HL-60 (cell line): ENCODE results near the gene RAET1L.

Source experiments
- DNase-seq, 2 experiments: peaks; one replicate each; pipeline ENCODE4 v3.0.0-alpha.2; 2010 to 2020; ENCODE audit warnings: low read depth in 1 of 2, low spot score in 1 of 2
- H3K27ac ChIP-seq: fragments of 250-450 bp; sonication (Bioruptor Pico); replicated peaks from 2 replicates; pipeline ENCODE4 v1.5.1; 2020; ENCODE audit warnings: mild to moderate bottlenecking, moderate library complexity
- H3K27me3 ChIP-seq: fragments of 250-450 bp; sonication (Bioruptor Pico); 2 replicates; pipeline ENCODE4 v1.5.1; 2021; ENCODE audit warnings: mild to moderate bottlenecking, moderate library complexity; ENCODE audit not compliant: insufficient read depth, poor library complexity, severe bottlenecking
- H3K4me3 ChIP-seq: replicated peaks from 2 replicates; pipeline ENCODE4 v1.5.1; 2011; ENCODE audit warnings: mild to moderate bottlenecking, control low read depth, low read length; ENCODE audit not compliant: insufficient read depth
- GABPA ChIP-seq: IDR thresholded peaks from 2 replicates; pipeline ENCODE4 v1.6.1; 2012; ENCODE audit warnings: low read depth
- POLR2AphosphoS5 ChIP-seq: IDR thresholded peaks from 2 replicates; pipeline ENCODE4 v1.6.1; 2012; ENCODE audit warnings: low read depth
- SPI1 ChIP-seq: IDR thresholded peaks from 2 replicates; pipeline ENCODE4 v1.6.1; 2012; ENCODE audit warnings: low read depth, mild to moderate bottlenecking, borderline replicate concordance
- TF ChIP-seq, protein P1 (sequence below): IDR thresholded peaks from one replicate; pipeline ENCODE4 v1.5.1; 2011; ENCODE audit warnings: low read length, control low read depth, inconsistent platforms; ENCODE audit not compliant: insufficient read depth
- TF ChIP-seq, protein P2 (sequence below): IDR thresholded peaks from 2 replicates; pipeline ENCODE4 v1.6.1; 2012; ENCODE audit warnings: low read depth; ENCODE audit not compliant: insufficient replicate concordance

RAET1L gene

DNA sequence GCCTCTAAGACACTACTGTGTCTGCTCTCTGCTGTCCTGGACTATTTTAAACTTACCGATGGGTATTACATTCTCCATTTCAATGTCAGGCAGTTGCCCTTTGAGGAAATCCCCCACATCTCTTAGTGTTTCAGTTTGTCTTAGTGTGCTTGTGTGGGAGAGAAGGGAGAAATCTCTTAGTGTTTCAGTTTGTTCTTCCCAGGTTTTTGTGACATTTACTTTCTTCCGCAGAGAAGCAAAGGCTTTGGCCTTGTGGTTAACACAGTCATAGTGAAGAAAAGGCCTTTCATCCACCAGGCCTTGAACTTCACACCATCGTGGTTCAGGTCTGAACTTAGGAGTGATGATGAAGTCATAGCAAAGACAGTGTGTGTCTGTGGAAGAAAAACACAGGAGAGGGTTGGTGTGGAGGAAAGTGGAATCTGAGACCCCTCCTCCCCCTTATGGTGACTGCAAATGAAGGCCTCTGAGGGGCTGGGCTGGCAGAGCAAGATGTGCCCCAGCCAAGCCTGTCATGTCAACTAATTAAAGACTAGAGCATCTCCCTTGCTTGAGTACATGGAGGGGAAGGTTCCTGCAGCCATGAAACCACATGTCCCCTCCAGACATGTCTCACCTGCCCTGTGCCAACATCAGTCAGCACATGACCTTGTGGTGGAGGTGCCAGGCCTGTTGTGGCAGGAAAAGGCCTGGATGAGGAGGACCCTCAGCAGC, 23.9 kb downstream of the RAET1L start:
- Histone ChIP-seq H3K27me3 (peaks cover 16% of the 10 kb centered on the region), H3K27ac (no peak overlapping the region), H3K4me3 (no peak overlapping the region)
- no peak for DNase-seq
- TF ChIP-seq POLR2AphosphoS5 (no peak), GABPA (no peak), SPI1 (no peak)
- TF ChIP-seq, protein P1, sequence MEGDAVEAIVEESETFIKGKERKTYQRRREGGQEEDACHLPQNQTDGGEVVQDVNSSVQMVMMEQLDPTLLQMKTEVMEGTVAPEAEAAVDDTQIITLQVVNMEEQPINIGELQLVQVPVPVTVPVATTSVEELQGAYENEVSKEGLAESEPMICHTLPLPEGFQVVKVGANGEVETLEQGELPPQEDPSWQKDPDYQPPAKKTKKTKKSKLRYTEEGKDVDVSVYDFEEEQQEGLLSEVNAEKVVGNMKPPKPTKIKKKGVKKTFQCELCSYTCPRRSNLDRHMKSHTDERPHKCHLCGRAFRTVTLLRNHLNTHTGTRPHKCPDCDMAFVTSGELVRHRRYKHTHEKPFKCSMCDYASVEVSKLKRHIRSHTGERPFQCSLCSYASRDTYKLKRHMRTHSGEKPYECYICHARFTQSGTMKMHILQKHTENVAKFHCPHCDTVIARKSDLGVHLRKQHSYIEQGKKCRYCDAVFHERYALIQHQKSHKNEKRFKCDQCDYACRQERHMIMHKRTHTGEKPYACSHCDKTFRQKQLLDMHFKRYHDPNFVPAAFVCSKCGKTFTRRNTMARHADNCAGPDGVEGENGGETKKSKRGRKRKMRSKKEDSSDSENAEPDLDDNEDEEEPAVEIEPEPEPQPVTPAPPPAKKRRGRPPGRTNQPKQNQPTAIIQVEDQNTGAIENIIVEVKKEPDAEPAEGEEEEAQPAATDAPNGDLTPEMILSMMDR: no peak
- TF ChIP-seq, protein P2, sequence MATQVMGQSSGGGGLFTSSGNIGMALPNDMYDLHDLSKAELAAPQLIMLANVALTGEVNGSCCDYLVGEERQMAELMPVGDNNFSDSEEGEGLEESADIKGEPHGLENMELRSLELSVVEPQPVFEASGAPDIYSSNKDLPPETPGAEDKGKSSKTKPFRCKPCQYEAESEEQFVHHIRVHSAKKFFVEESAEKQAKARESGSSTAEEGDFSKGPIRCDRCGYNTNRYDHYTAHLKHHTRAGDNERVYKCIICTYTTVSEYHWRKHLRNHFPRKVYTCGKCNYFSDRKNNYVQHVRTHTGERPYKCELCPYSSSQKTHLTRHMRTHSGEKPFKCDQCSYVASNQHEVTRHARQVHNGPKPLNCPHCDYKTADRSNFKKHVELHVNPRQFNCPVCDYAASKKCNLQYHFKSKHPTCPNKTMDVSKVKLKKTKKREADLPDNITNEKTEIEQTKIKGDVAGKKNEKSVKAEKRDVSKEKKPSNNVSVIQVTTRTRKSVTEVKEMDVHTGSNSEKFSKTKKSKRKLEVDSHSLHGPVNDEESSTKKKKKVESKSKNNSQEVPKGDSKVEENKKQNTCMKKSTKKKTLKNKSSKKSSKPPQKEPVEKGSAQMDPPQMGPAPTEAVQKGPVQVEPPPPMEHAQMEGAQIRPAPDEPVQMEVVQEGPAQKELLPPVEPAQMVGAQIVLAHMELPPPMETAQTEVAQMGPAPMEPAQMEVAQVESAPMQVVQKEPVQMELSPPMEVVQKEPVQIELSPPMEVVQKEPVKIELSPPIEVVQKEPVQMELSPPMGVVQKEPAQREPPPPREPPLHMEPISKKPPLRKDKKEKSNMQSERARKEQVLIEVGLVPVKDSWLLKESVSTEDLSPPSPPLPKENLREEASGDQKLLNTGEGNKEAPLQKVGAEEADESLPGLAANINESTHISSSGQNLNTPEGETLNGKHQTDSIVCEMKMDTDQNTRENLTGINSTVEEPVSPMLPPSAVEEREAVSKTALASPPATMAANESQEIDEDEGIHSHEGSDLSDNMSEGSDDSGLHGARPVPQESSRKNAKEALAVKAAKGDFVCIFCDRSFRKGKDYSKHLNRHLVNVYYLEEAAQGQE: no peak

DNA sequence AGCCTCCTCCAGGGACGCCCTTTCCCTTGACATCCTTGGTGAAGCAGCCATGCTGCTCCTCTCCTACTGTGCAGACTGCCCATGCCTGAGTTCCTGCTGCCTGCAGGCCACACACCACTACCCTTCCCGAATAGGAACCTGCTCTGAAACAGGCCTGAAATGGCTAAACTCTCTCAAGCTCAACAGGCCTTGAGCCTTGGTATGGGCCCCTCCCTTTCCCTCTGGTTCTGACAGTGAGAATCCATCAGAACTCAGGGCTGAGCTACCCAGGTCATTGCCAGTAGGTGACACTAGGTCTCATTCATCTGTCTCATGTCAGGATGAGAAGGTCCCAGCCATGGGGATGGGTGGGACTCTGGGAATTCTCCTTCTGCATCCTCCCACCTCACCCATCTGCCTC, 25.7 kb downstream of the RAET1L start:
- no peak overlapping the region for H3K4me3 ChIP-seq
- H3K27ac ChIP-seq: no peak overlapping the region
- H3K27me3 ChIP-seq: peaks cover 6% of the 10 kb centered on the region
- TF ChIP-seq POLR2AphosphoS5: no peak
- TF ChIP-seq, protein P2: no peak
- TF ChIP-seq SPI1: no peak
- TF ChIP-seq, protein P1: no peak
- TF ChIP-seq GABPA: no peak
- no peak for DNase-seq

DNA sequence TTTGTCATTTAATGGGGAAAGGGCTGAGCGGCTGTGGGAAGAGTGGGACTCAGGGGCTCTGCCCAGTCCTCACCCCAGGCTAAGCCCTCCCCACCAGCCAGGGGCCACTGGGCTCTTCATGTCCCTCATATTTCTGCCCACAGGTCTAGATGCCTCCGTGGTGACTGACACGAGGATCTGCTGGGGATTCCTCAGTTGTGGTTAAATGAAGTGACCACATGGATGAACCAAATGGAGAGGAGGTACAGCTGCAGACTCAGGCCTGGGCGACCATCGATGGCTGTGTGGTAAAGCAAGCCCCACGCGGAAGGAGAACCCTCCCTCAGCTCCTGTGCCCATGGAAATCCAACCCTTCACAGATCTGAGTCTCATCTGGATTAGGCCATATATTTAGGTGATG, 29.4 kb downstream of the RAET1L start:
- H3K27ac ChIP-seq: no peak overlapping the region
- H3K4me3 ChIP-seq: no peak overlapping the region
- DNase-seq: no peak
- peaks cover 27% of the 10 kb centered on the region for H3K27me3 ChIP-seq
- no peak for TF ChIP-seq POLR2AphosphoS5
- no peak for TF ChIP-seq SPI1
- TF ChIP-seq, protein P2: no peak
- no peak for TF ChIP-seq GABPA
- TF ChIP-seq, protein P1: no peak
